IMR-90 (cell line): ENCODE results near the gene NFIX. TPM values are rescaled to one million over a fixed set of nuclear protein-coding genes. Genes with fewer than 3 reads are reported as not detected.

Experiments used
- ATAC-seq: fragments of 200-7000 bp; cut with Tn5 transposase; 2 replicates; pipeline ENCODE4 v1.9.1; 2020; ENCODE audit warnings: low read depth, mild to moderate bottlenecking, moderate library complexity
- BruUV-seq: library from RNA; stranded (reverse); fragments of 400-500 nt; replicated peaks from 2 replicates; lab custom pipeline; 2021; lab: Mats Ljungman, UMichigan
- CTCF ChIA-PET: fragments of 300-600 bp; formaldehyde crosslinking; extraction: SDS; loops from one replicate; lab custom pipeline; 2021; ENCODE audit warnings: antibody characterized with exemption; lab: Yijun Ruan, JAX
- POLR2A ChIA-PET: fragments of 300-600 bp; sonication (Branson Sonifier 250); formaldehyde crosslinking; loops from one replicate; lab custom pipeline; 2022; ENCODE audit warnings: antibody characterized with exemption; ENCODE audit not compliant: unreplicated experiment; lab: Charles Lee
- DNase-seq: peaks from one replicate; pipeline ENCODE4 v3.0.0; 2013
- H2AFZ ChIP-seq: replicated peaks from 2 replicates; pipeline ENCODE3; 2013; ENCODE audit warnings: low read length, mild to moderate bottlenecking; ENCODE audit not compliant: poor library complexity
- H2AK5ac ChIP-seq: 2 replicates; pipeline ENCODE4 v1.6.1; 2013; ENCODE audit warnings: low read depth, low read length, inconsistent platforms
- H2AK9ac ChIP-seq: replicated peaks from 2 replicates; pipeline ENCODE3; 2013; ENCODE audit warnings: mild to moderate bottlenecking, low read depth, low read length, moderate library complexity; ENCODE audit not compliant: poor library complexity
- H2BK120ac ChIP-seq: 2 replicates; pipeline ENCODE4 v1.6.1; 2013; ENCODE audit warnings: low read depth, low read length, inconsistent platforms
- H2BK15ac ChIP-seq: 3 replicates; pipeline ENCODE4 v1.6.1; 2013; ENCODE audit warnings: low read depth, low read length, inconsistent platforms
- H2BK20ac ChIP-seq: 2 replicates; pipeline ENCODE4 v1.6.1; 2013; ENCODE audit warnings: low read depth, mild to moderate bottlenecking, inconsistent platforms, low read length, moderate library complexity
- H2BK5ac ChIP-seq: 2 replicates; pipeline ENCODE4 v1.6.1; 2013; ENCODE audit warnings: mild to moderate bottlenecking, low read depth, low read length, inconsistent platforms; ENCODE audit not compliant: poor library complexity, severe bottlenecking
- H3K14ac ChIP-seq: replicated peaks from 2 replicates; pipeline ENCODE4 v1.6.1; 2013; ENCODE audit warnings: low read depth, low read length, inconsistent platforms
- H3K18ac ChIP-seq: 2 replicates; pipeline ENCODE4 v1.6.1; 2013; ENCODE audit warnings: low read depth, low read length, control low read depth
- H3K23ac ChIP-seq: 2 replicates; pipeline ENCODE4 v1.6.1; 2013; ENCODE audit warnings: low read depth, low read length, inconsistent platforms
- H3K27ac ChIP-seq: 2 replicates; pipeline ENCODE4 v1.5.1; 2013; ENCODE audit warnings: mild to moderate bottlenecking, control low read depth, low read length; ENCODE audit not compliant: insufficient read depth
- H3K27me3 ChIP-seq: 2 replicates; pipeline ENCODE4 v1.6.1; 2013; ENCODE audit warnings: low read length; ENCODE audit not compliant: control insufficient read depth, insufficient read depth
- H3K36me3 ChIP-seq: 2 replicates; pipeline ENCODE4 v1.6.1; 2013; ENCODE audit warnings: low read length, mixed read lengths; ENCODE audit not compliant: control insufficient read depth, insufficient read depth
- H3K4ac ChIP-seq: 2 replicates; pipeline ENCODE4 v1.6.1; 2013; ENCODE audit warnings: low read depth, low read length, inconsistent platforms
- H3K4me1 ChIP-seq: 2 replicates; pipeline ENCODE4 v1.6.1; 2013; ENCODE audit warnings: low read length, mixed read lengths; ENCODE audit not compliant: control insufficient read depth, insufficient read depth
- H3K4me2 ChIP-seq: 2 replicates; pipeline ENCODE4 v1.6.1; 2013; ENCODE audit warnings: low read depth, mild to moderate bottlenecking, control low read depth, low read length, moderate library complexity
- H3K4me3 ChIP-seq: 2 replicates; pipeline ENCODE4 v1.5.1; 2013; ENCODE audit warnings: low read depth, mild to moderate bottlenecking, control low read depth, low read length, moderate library complexity; ENCODE audit not compliant: insufficient read depth
- H3K56ac ChIP-seq: 2 replicates; pipeline ENCODE4 v1.6.1; 2013; ENCODE audit warnings: low read length, inconsistent platforms; ENCODE audit not compliant: insufficient read depth; ENCODE audit errors: extremely low read depth
- H3K79me1 ChIP-seq, 2 experiments: 2 replicates each; pipeline ENCODE4 v1.6.1; 2013; ENCODE audit warnings: low read length in 2 of 2, inconsistent platforms in 1 of 2, low read depth in 1 of 2
- H3K9ac ChIP-seq: 2 replicates; pipeline ENCODE4 v1.6.1; 2013; ENCODE audit warnings: low read depth, low read length, control low read depth
- H3K9me1 ChIP-seq: 2 replicates; pipeline ENCODE4 v1.6.1; 2013; ENCODE audit warnings: low read length, inconsistent platforms; ENCODE audit not compliant: insufficient read depth
- H3K9me3 ChIP-seq: 2 replicates; pipeline ENCODE4 v1.6.1; 2013; ENCODE audit warnings: low read length; ENCODE audit not compliant: control insufficient read depth, insufficient read depth
- H4K20me1 ChIP-seq: 2 replicates; pipeline ENCODE4 v1.6.1; 2013; ENCODE audit warnings: low read length, inconsistent platforms; ENCODE audit not compliant: insufficient read depth
- H4K5ac ChIP-seq: 2 replicates; pipeline ENCODE4 v1.6.1; 2013; ENCODE audit warnings: mild to moderate bottlenecking, low read depth, low read length, control low read depth
- H4K8ac ChIP-seq, 2 experiments: 2 replicates each; pipeline ENCODE4 v1.6.1; 2013; ENCODE audit warnings: low read depth in 2 of 2, low read length in 2 of 2, control low read depth in 1 of 2, inconsistent platforms in 1 of 2
- H4K91ac ChIP-seq: 2 replicates; pipeline ENCODE4 v1.6.1; 2013; ENCODE audit warnings: low read depth, low read length, inconsistent platforms; ENCODE audit not compliant: insufficient read depth
- CEBPB ChIP-seq: IDR thresholded peaks from 2 replicates; pipeline ENCODE4 v1.6.1; 2012; ENCODE audit warnings: low read depth, low read length, improper control_type of control experiment
- MAFK ChIP-seq: IDR thresholded peaks from 2 replicates; pipeline ENCODE4 v1.6.1; 2012; ENCODE audit warnings: low read depth, low read length, improper control_type of control experiment
- MXI1 ChIP-seq: IDR thresholded peaks from 2 replicates; pipeline ENCODE4 v1.6.1; 2012; ENCODE audit warnings: low read depth, mild to moderate bottlenecking, low read length, moderate library complexity, borderline replicate concordance
- RAD21 ChIP-seq: IDR thresholded peaks from 2 replicates; pipeline ENCODE4 v1.6.1; 2012; ENCODE audit warnings: low read length, improper control_type of control experiment
- SMC3 ChIP-seq: fragments of 150-350 bp; IDR thresholded peaks from 2 replicates; pipeline ENCODE4 v1.6.1; 2016; ENCODE audit warnings: low read depth, mild to moderate bottlenecking, antibody characterized with exemption, low read length, moderate library complexity
- WGBS, 2 experiments: methylation state at CpG; one replicate each; pipeline versions ENCODE4 v1.1.5 to v1.1.7; 2013; ENCODE audit warnings: missing lambda C conversion rate in 2 of 2; ENCODE audit not compliant: insufficient read length in 1 of 2; ENCODE audit errors: extremely low coverage in 2 of 2; 5-methylcytosine and 5-hydroxymethylcytosine counted together
- dilution Hi-C: fragments of 300-500 bp; cut with HindIII; formaldehyde crosslinking; loops from one replicate; pipeline ENCODE4 v1.14.3; 2018; ENCODE audit warnings: low sequenced_read_pairs; ENCODE audit not compliant: unreplicated experiment
- in situ Hi-C: fragments of 300-500 bp; cut with MboI; formaldehyde crosslinking; loops from 3 replicates; pipeline ENCODE4 v1.14.3; 2019; ENCODE audit warnings: low sequenced_read_pairs, inconsistent platforms, mixed read lengths
- intact Hi-C: fragments of 100-400 bp; cut with micrococcal nuclease; formaldehyde crosslinking; loops from 2 replicates; pipeline ENCODE4 v1.10.0; 2022
- polyA plus RNA-seq, 3 experiments: library from polyadenylated mRNA; depleted of rRNA; stranded (reverse); fragments of >200 nt; gene quantifications; 2 replicates each; pipeline ENCODE4 v1.2.3, GENCODE V29; 2012; ENCODE audit warnings: low replicate concordance in 1 of 3
- total RNA-seq: library from RNA; depleted of rRNA; stranded (reverse); fragments of >200 nt; gene quantifications from 2 replicates; pipeline ENCODE4 v1.2.3, GENCODE V29; 2012
- TF ChIP-seq, protein P1 (sequence below): conservative IDR thresholded peaks from 2 replicates; pipeline ENCODE4 v1.5.1; 2012; ENCODE audit warnings: mild to moderate bottlenecking, low read depth, low read length, improper control_type of control experiment

The NFIX gene
- total and polyA plus RNA-seq, 2 of the 4 experiments (the other 2 are of a cell fraction), result 10.2 to 47.7 TPM

- ATAC-seq (peak; percentile 38; the same call in 1 of the 2 replicates), DNase-seq (peak; percentile 45)
- peak; percentile 61 for TF ChIP-seq RAD21
- 0 out of 2 replicates have a peak, but pooled peaks have one; percentile 25 for TF ChIP-seq MXI1
- peak; percentile 39; the same call in 1 of the 2 replicates for TF ChIP-seq SMC3
- TF ChIP-seq MAFK, result no peak
- TF ChIP-seq, protein P1, sequence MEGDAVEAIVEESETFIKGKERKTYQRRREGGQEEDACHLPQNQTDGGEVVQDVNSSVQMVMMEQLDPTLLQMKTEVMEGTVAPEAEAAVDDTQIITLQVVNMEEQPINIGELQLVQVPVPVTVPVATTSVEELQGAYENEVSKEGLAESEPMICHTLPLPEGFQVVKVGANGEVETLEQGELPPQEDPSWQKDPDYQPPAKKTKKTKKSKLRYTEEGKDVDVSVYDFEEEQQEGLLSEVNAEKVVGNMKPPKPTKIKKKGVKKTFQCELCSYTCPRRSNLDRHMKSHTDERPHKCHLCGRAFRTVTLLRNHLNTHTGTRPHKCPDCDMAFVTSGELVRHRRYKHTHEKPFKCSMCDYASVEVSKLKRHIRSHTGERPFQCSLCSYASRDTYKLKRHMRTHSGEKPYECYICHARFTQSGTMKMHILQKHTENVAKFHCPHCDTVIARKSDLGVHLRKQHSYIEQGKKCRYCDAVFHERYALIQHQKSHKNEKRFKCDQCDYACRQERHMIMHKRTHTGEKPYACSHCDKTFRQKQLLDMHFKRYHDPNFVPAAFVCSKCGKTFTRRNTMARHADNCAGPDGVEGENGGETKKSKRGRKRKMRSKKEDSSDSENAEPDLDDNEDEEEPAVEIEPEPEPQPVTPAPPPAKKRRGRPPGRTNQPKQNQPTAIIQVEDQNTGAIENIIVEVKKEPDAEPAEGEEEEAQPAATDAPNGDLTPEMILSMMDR, result peak; percentile 66
- TF ChIP-seq CEBPB, result no peak
- dilution Hi-C loops, result no loop called here
- in situ Hi-C loops, result no loop called here
- Histone ChIP-seq H4K20me1 (peaks cover 12% of the 10 kb centered on the region), H4K5ac (no peak overlapping the region), H3K4me3 (no peak overlapping the region), H3K9me3 (no peaks in the 10 kb centered on the region), H3K36me3 (peaks cover 24% of the 10 kb centered on the region; the same call in 1 of the 2 replicates), H2BK20ac (no peak overlapping the region; the same call in none of the 2 replicates), H3K9me1 (peaks cover 45% of the 10 kb centered on the region), H3K23ac (no peak overlapping the region; the same call in none of the 2 replicates), H3K79me1 (peaks cover 63 to 99% of the 10 kb centered on the region in 2 experiments), H2AK5ac (peak overlapping the region; percentile 95), H2BK5ac (peak overlapping the region; percentile 2), H2BK15ac (peak overlapping the region; percentile 11; the same call in 1 of the 3 replicates), H3K18ac (no peak overlapping the region), H3K4me1 (peaks cover 45% of the 10 kb centered on the region), H2BK120ac (peak overlapping the region; percentile 23), H3K4me2 (no peak overlapping the region), H3K56ac (no peak overlapping the region), H3K27me3 (no peaks in the 10 kb centered on the region), H4K8ac (peak overlapping the region in 1 of 2 experiments; percentile 51; a peak in 1 of 4 replicates), H3K9ac (no peak overlapping the region), H4K91ac (peak overlapping the region; percentile 19; the same call in 1 of the 2 replicates), H2AK9ac (peak overlapping the region; percentile 22), H2AFZ (no peak overlapping the region), H3K27ac (no peak overlapping the region), H3K14ac (peak overlapping the region; percentile 59; the same call in 1 of the 2 replicates), H3K4ac (peak overlapping the region; percentile 45; the same call in 1 of the 2 replicates)
- 80% methylated on average over 1 of the region's 8 CpGs; no CpG with 5 or more reads in 1 of the 2 experiments for WGBS, 2 experiments
- BruUV-seq, result no TSS peak
- ChIA-PET POLR2A (no interaction called here), CTCF (interaction anchor here (0.7 to 1.6 kb wide), 10 partner anchors 9 to 57 kb away, joined by 3 to 17 read pairs (median 4); no protein-coding TSS in a partner anchor)
- intact Hi-C loops, result loop anchor here (5.0 kb wide), 1 partner anchor 47 kb away; no protein-coding TSS in a partner anchor
These were observed 38.7 kb downstream of the NFIX start for GRCh38 chr19:13033819-13034611.
